GM19193 (cell line): ENCODE data around the gene SH3PXD2A.

Experiments used
- POLR2A ChIP-seq: IDR thresholded peaks from 4 replicates; pipeline ENCODE4 v1.6.1; 2011; ENCODE audit not compliant: insufficient read depth, insufficient read length; ENCODE audit errors: extremely low read depth

The SH3PXD2A gene

GRCh38 chr10:103768345-103768744 is 87.0 kb downstream of the SH3PXD2A start:
- TF ChIP-seq POLR2A, result no peak

DNA sequence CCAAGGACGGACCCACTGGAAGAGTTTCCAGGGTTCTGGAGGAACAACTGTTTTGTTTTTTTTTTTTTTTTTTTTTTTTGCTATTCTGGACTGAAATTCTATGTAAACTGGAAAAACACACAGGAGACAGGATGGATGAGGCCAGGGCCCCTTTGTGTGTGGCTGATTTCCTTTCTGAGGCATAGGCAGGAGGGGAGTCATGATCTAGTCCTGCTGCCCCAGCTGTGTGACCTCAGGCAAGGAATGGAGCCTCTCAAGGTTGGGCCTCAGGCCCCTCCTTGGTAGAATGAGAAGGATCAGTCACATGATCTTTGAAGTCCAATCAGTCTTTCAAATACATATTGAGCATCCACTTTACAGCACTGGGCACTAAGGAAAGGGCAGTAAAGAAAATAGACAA is 87.6 kb downstream of the SH3PXD2A start:
- no peak for TF ChIP-seq POLR2A

DNA sequence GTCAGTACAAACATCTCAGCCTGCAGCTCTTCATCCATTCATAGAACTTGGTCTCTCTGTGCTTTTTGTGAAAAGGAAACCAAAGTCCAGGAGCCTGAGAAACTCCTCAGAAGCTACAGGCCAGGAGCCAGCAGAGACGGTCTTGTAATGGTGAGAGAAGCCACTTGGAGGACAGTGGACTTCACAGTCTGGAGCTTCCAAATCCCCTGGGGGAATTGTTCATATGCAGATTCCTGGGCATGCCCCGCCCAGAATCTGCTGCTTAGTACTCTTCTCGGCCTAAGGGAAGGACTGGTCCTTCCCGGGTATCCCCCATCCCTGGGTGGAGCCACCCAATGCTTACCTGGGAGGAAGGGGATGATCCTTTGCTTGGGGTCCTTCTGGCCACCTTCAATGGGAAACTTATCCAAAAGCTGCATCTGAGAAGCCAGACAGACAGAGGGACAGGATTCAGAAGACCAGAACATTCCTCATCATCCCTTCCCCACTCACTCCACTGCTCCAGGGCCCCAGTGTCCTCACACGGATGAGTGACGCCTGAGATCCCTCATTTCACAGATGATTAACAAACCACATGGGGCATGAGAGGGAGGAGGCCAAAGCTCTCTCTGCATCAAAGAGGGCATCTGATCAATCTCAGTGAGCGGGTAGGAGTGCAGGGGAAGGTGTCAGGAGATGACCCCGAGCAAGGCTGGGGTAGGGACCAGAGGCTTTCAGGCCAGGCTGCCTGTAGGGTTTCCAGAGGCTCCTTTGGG is 88.4 kb downstream of the SH3PXD2A start:
- no peak for TF ChIP-seq POLR2A

DNA sequence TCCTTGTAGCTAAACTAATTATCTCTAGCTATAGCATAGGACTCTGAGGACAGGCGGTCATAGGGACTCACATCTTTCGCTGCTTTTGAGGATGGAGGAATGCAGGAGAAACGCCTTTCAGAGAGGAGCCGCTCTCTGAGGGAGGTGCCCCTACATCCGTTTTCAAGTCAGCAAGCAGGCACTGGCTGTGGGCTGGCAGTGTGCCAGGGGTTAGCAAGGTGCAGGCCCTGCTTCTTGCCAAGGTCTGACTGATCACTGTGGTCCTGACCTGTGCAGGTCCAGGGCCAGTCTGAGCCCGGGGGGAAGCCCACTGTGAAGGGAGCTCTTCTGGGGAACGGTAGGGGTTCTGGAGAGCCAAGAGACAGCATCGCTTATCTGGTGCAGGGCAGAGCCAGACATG is 89.4 kb downstream of the SH3PXD2A start:
- TF ChIP-seq POLR2A, result no peak

GRCh38 chr10:103765168-103765567 is 90.2 kb downstream of the SH3PXD2A start:
- no peak for TF ChIP-seq POLR2A

DNA sequence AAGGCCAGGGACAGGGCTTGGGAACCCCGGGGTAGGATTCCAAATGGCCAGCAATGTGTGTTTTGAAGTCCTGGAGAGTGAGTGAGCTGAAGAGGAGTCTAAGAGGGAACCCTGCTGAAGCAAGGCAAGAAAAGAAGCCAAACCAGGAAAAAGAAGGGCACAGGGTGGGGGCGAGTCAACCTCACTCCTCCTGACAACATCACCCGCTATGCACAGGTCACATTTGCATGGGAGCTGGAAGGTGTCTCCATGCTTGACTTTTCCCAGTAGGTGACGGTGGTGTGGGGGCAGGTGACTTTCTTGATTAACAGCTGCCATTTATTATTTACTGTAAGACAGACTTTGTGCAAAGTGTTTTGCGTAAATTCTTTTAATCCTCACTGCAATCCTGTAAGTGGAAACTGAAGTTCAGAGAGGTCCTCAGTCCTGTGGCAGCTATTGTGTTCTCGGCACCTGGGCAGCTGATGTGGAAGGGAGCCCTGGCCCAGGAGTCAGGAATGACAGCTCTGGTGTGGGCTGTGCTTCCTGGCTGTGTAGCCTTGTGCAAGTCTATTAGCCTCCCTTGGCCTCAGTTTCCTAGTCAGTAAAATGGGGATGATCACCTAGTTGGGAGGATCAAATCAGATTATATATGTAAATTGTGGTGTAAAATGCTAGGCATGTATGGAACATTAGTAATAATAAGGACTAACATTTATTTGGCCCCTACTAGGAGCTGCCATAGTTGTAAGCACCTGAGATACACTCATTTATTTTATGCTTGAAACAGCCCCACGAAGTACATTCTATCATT is 90.9 kb downstream of the SH3PXD2A start:
- TF ChIP-seq POLR2A, result no peak

DNA sequence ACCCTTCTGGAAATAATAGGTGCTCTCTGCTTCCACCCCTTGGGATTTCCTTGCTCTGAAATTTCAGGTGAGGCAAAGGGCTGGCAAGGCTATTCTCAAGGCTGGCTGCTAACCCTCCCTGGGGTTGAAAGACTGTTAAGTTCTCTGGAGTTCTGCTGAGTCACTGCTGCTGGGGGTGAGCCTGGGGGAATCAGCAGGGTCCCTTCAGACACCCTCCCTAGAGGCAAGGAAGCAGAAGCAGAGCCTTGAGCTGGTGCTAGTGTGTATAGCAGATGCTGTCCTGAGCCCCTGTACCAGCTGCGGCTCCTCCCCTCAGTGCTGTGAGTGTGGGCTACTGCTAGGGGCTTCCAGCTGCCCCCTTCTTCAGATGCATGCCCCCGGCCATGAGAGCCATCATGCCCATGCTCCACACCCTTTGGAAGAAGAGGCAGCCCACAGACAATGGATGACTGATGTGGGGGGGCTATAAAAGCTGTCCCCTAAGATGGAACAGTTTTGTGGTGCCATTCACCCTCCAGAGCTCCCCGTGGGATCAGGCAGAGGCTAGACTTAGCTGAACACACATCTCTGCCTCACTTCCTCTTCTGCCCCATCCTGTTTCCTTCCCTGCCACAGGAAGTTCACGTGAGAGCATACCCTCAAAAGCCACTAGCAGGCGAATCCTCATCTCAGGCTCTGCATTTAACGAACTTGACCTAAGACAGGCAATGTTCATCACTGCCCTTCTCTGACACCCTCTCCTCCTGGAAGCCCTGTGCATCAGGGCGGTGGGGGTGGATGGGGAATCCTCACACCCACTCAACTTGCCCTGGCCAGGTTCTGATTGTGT is 91.8 kb downstream of the SH3PXD2A start:
- TF ChIP-seq POLR2A, result no peak

- no peak for TF ChIP-seq POLR2A
These were observed 92.5 kb downstream of the SH3PXD2A start for GRCh38 chr10:103762916-103763315.

DNA sequence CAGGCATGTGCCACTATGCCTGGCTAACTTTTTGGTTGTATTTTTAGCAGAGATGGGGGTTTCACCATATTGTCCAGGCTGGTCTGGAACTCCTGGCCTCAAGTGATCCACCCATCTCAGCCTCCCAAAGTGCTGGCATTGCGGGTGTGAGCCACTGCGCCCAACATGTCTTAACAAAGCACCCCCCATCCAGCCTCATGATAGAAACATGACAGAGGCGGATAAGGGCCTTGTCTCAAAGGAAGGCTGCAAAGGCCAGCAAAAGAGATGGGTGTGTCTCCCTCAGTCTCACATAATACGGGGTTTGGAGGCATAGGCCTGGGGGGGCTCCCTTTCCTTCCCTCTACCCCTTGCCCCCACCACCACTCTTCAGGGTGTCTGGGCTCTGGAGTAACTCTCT is 93.2 kb downstream of the SH3PXD2A start:
- no peak for TF ChIP-seq POLR2A

GRCh38 chr10:103761075-103761920 is 94.1 kb downstream of the SH3PXD2A start:
- no peak for TF ChIP-seq POLR2A

DNA sequence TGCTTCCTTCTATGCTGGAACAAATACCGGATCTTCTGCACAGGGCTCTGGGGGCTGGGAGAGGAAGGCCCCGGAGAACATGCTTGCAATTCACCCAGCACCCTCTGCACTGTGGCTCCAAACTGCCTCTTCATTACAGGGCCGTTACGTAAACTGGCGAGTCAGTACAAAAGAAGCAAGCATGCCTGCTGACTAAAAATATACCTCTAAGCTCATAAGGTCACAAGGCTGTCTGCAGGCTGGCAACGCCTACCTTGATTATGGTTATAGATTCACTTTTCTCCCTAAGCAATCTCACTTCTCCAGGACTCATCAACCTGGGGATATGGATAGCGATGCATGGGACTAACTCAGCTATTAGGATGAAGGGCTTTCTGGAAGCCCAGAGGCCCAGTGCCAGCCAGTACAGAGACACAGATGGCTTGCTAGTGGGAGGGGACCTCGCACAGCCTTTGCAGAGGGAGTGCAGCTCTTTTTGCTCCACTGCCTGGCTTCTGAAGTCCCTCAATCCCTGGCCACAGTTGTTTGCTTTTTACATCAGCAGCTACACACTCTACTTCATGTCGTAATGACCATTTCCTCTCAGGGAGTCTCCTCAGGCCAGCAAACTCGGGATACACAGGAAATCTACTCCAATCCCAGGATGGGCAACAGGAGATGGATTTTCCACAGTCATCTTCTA is 96.1 kb downstream of the SH3PXD2A start:
- TF ChIP-seq POLR2A, result no peak

DNA sequence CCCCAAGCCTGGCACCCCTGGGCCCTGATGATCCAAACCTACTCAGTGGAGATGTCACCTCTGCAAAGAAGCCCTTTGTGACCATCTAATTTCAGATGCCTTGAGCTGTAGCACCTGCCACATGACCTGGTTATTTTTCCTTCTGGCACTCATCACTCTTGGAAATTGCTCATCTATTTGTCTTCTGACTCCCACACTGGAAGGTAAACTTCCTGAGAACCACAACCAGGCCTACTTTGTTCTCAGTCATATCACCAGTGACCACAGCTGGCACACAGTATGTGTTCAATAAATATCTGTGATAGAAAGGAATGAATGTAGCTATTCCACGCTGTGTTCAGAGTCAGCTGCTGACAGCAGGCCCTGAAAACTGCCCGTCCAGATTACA is 97.1 kb downstream of the SH3PXD2A start:
- no peak for TF ChIP-seq POLR2A

GRCh38 chr10:103757531-103758293 is 97.7 kb downstream of the SH3PXD2A start:
- no peak for TF ChIP-seq POLR2A

GRCh38 chr10:103756277-103756869 is 99.0 kb downstream of the SH3PXD2A start:
- no peak for TF ChIP-seq POLR2A
